ENCODE data around the gene CCDC9B.

Gene CCDC9B

GRCh38 chr15:40346579-40347558 lies 6.1 kb upstream of the CCDC9B start:
- TF ChIP-seq CTCF (IDR thresholded peaks at IDR 0.05; ENCODE audit: insufficient read depth, low read length) = no peak
- no peak for TF ChIP-seq SPI1 (IDR thresholded peaks at IDR 0.05; ENCODE audit: borderline replicate concordance, low read depth)
- TF ChIP-seq GABPA (IDR thresholded peaks at IDR 0.05; ENCODE audit: low read depth) = no peak
- no peak for TF ChIP-seq POLR2AphosphoS5 (IDR thresholded peaks at IDR 0.05; ENCODE audit: low read depth)
- TF ChIP-seq REST (IDR thresholded peaks at IDR 0.05; ENCODE audit: insufficient replicate concordance, low read depth) = no peak
- no peaks in the 10 kb centered on the region for H3K27me3 ChIP-seq (ENCODE audit: insufficient read depth, poor library complexity, severe bottlenecking)
- H3K4me3 ChIP-seq (replicated peaks; ENCODE audit: insufficient read depth, low read length) = no peak overlapping the region
- no peak for DNase-seq (ENCODE audit: low read depth in 1 of 2, low spot score in 1 of 2)
- H3K27ac ChIP-seq (replicated peaks) = no peak overlapping the region

- no peak for TF ChIP-seq SPI1 (IDR thresholded peaks at IDR 0.05; ENCODE audit: borderline replicate concordance, low read depth)
- TF ChIP-seq REST (IDR thresholded peaks at IDR 0.05; ENCODE audit: insufficient replicate concordance, low read depth) = no peak
- no peak for TF ChIP-seq GABPA (IDR thresholded peaks at IDR 0.05; ENCODE audit: low read depth)
- TF ChIP-seq POLR2AphosphoS5 (IDR thresholded peaks at IDR 0.05; ENCODE audit: low read depth) = no peak
- no peak for TF ChIP-seq CTCF (IDR thresholded peaks at IDR 0.05; ENCODE audit: insufficient read depth, low read length)
- DNase-seq (ENCODE audit: low read depth in 1 of 2, low spot score in 1 of 2) = no peak
- no peak overlapping the region for H3K27ac ChIP-seq (replicated peaks)
These were observed 5.3 kb upstream of the CCDC9B start for GRCh38 chr15:40345867-40346578.

GRCh38 chr15:40345225-40345866 lies 4.6 kb upstream of the CCDC9B start:
- no peak overlapping the region for H3K27ac ChIP-seq (replicated peaks)
- no peak overlapping the region for H3K4me3 ChIP-seq (replicated peaks; ENCODE audit: insufficient read depth, low read length)
- H3K27me3 ChIP-seq (ENCODE audit: insufficient read depth, poor library complexity, severe bottlenecking) = no peaks in the 10 kb centered on the region
- TF ChIP-seq REST (IDR thresholded peaks at IDR 0.05; ENCODE audit: insufficient replicate concordance, low read depth) = no peak
- no peak for TF ChIP-seq GABPA (IDR thresholded peaks at IDR 0.05; ENCODE audit: low read depth)
- TF ChIP-seq CTCF (IDR thresholded peaks at IDR 0.05; ENCODE audit: insufficient read depth, low read length) = no peak
- no peak for TF ChIP-seq SPI1 (IDR thresholded peaks at IDR 0.05; ENCODE audit: borderline replicate concordance, low read depth)
- TF ChIP-seq POLR2AphosphoS5 (IDR thresholded peaks at IDR 0.05; ENCODE audit: low read depth) = no peak
- no peak for DNase-seq (ENCODE audit: low read depth in 1 of 2, low spot score in 1 of 2)

More at GRCh38 chr15:40345867-40346578, 5.3 kb upstream of the CCDC9B start:
- no peak overlapping the region for H3K4me3 ChIP-seq (replicated peaks; ENCODE audit: insufficient read depth, low read length)
- no peaks in the 10 kb centered on the region for H3K27me3 ChIP-seq (ENCODE audit: insufficient read depth, poor library complexity, severe bottlenecking)

Measured in HL-60 (cell line).